NCI-H187 (cell line): ENCODE data around the gene MPRIP.
"Not testable (repeated sequence)": the region's sequence is repeated elsewhere in the genome, so short reads cannot be mapped to it uniquely, and the experiment has no call there.

ENCODE experiments used
- DNase-seq, 2 experiments: peaks; one replicate each; lab custom pipeline; 2025; lab: John Stamatoyannopoulos, UW

MPRIP gene

GRCh38 chr17:17186051-17186450, 143.8 kb downstream of the MPRIP start:
- no peak for DNase-seq

- no peak for DNase-seq
Measured at GRCh38 chr17:17186551-17187505, 144.6 kb downstream of the MPRIP start.

- DNase-seq: no peak
Measured at GRCh38 chr17:17188586-17188985, 146.3 kb downstream of the MPRIP start.

- no peak for DNase-seq
Measured at GRCh38 chr17:17189559-17189958, 147.3 kb downstream of the MPRIP start.

- no peak for DNase-seq
Measured at GRCh38 chr17:17190188-17190587, 147.9 kb downstream of the MPRIP start.

GRCh38 chr17:17191346-17191792, 149.1 kb downstream of the MPRIP start:
- DNase-seq: no peak

- no peak for DNase-seq
Measured at GRCh38 chr17:17191961-17192381, 149.7 kb downstream of the MPRIP start.

- not testable (repeated sequence) for DNase-seq
Measured at GRCh38 chr17:17195466-17195865, 153.2 kb downstream of the MPRIP start.

GRCh38 chr17:17196776-17197175, 154.5 kb downstream of the MPRIP start:
- no peak for DNase-seq

GRCh38 chr17:17198281-17198680, 156.0 kb downstream of the MPRIP start:
- no peak for DNase-seq

- DNase-seq: no peak
Measured at GRCh38 chr17:17200311-17200710, 158.1 kb downstream of the MPRIP start.

- DNase-seq: no peak
Measured at GRCh38 chr17:17200831-17201230, 158.6 kb downstream of the MPRIP start.

- no peak for DNase-seq
Measured at GRCh38 chr17:17201271-17201670, 159.0 kb downstream of the MPRIP start.

GRCh38 chr17:17201907-17202306, 159.7 kb downstream of the MPRIP start:
- no peak for DNase-seq

- DNase-seq: no peak
Measured at GRCh38 chr17:17203173-17203730, 161.0 kb downstream of the MPRIP start.

GRCh38 chr17:17204041-17204591, 161.9 kb downstream of the MPRIP start:
- DNase-seq: no peak

- DNase-seq: no peak
Measured at GRCh38 chr17:17204635-17205231, 162.5 kb downstream of the MPRIP start.

GRCh38 chr17:17205368-17206123, 163.3 kb downstream of the MPRIP start:
- no peak for DNase-seq

GRCh38 chr17:17206124-17206912, 164.1 kb downstream of the MPRIP start, which contains the start of gene PLD6:
Gene PLD6, minus strand, starts transcription at chr17:17206333. Its CDS starts 47 bp downstream, at chr17:17206286.
- peak; percentile 19 to 62 for DNase-seq

- DNase-seq: no peak
Measured at GRCh38 chr17:17206913-17207335, 164.7 kb downstream of the MPRIP start.

- DNase-seq: no peak
Measured at GRCh38 chr17:17207998-17208397, 165.7 kb downstream of the MPRIP start.
